Measurements from ENCODE around the gene ZNF774.
"Not testable (repeated sequence)": the region's sequence is repeated elsewhere in the genome, so short reads cannot be mapped to it uniquely, and the experiment has no call there.

Gene ZNF774

DNA sequence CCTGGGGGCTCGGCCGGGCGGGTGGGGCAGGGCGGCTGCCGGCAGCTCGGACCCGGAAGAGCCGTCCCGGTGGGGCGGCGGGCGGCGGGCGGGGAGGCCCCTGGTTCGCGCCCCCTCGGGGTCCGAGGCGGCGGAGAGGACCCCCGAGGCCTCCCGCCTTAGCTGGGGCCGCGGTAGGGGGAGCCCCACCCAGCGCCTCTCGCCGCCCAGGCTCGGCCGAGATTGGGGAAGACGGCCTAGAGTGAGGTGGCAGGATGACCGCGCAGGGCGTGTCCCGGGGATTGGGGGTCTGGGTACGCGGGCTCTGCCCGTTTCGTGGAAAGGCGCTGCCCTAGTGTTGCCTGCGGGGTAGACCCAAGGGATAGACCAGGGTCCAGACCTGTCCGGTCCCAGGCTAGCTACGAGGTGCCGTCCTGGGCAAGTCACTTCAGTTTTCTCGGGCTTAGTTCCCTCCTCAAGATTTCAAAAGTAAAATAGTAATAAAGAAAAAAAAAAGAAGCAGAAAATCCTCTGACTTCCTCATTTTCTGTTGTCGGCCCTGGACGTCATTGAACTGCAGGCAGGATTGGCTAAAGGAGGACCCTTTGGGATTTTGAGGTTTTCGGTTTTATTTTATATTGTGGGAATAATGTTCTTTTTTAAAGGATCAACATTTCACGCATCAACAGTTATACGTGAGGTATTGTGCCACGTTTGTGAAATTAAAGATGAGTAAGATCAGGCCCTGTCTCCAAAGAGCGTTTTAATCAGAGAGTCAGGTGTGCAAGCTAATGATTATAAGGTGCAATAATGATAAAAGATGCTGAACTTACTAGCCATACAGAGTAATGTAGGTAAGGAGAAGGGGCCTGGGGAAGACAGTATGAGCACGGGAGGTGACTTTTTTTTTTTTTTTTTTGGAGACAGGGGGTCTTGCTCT lies 36.6 kb downstream of the ZNF774 start:
- DNase-seq (ENCODE audit: low read depth): no peak

- DNase-seq (ENCODE audit: low read depth): no peak
Observed at GRCh38 chr15:90389513-90389912, 37.4 kb downstream of the ZNF774 start.

GRCh38 chr15:90393040-90393439 lies 41.0 kb downstream of the ZNF774 start:
- no peak for DNase-seq (ENCODE audit: low read depth)

DNA sequence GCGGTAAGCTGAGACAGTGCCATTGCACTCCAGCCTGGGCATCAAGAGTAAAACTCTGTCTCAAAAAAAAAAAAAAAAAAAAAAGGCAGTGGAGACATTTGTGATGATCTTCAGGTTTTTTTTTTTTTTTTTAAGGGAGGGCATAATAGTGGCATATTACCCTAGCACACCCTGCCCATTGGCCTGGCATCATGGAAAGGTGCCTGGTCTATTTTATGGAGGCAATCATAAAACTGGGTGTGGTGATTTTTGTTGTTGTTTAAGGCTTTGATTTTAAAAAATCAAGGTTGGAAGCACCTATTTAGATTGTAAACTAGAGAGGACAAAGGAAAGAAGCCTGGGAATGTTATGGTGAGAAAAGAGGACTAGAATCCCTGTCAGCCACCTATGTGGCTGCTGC lies 42.0 kb downstream of the ZNF774 start:
- DNase-seq (ENCODE audit: low read depth): no peak

- DNase-seq (ENCODE audit: low read depth): no peak
Observed at GRCh38 chr15:90394748-90395442, 42.8 kb downstream of the ZNF774 start.

GRCh38 chr15:90396321-90396720 lies 44.2 kb downstream of the ZNF774 start:
- no peak for DNase-seq (ENCODE audit: low read depth)

- DNase-seq (ENCODE audit: low read depth): no peak
Observed at GRCh38 chr15:90400005-90400758, 48.1 kb downstream of the ZNF774 start.

GRCh38 chr15:90400759-90401314 lies 48.8 kb downstream of the ZNF774 start:
- peak; percentile 90 for DNase-seq (ENCODE audit: low read depth)

GRCh38 chr15:90401495-90401894 lies 49.4 kb downstream of the ZNF774 start:
- DNase-seq (ENCODE audit: low read depth): no peak

- peak; percentile 65 for DNase-seq (ENCODE audit: low read depth)
Observed at GRCh38 chr15:90402223-90402622, 50.1 kb downstream of the ZNF774 start.

- DNase-seq (ENCODE audit: low read depth): no peak
Observed at GRCh38 chr15:90402767-90403166, 50.7 kb downstream of the ZNF774 start.

DNA sequence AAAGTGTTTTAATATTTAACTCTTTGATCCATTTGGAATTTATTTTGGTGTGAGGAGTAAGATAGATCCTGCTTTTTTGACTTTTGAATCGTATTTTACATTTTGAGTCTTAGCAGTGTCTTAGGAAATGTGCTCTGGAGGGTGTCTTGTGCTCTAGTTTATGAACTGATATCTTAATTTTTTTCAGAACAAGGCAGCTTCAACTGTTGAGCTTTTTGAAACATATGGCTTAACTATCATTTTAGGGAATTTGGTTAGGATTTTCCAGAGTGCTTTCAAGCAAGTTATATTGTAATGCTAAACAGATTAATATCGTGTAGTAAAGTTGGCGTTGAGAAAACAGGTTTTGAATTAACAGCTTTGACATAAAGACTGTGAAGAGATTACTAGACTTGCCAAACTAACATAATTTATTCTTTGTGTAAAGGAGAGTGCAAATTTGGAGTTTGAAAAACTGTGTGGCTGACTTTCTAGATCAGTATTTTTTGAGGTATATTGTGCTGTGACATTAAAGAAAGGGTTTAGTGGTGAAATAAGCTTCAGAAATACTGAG lies 53.0 kb downstream of the ZNF774 start:
- no peak for DNase-seq (ENCODE audit: low read depth)

GRCh38 chr15:90407336-90407735 lies 55.3 kb downstream of the ZNF774 start:
- DNase-seq (ENCODE audit: low read depth): no peak

DNA sequence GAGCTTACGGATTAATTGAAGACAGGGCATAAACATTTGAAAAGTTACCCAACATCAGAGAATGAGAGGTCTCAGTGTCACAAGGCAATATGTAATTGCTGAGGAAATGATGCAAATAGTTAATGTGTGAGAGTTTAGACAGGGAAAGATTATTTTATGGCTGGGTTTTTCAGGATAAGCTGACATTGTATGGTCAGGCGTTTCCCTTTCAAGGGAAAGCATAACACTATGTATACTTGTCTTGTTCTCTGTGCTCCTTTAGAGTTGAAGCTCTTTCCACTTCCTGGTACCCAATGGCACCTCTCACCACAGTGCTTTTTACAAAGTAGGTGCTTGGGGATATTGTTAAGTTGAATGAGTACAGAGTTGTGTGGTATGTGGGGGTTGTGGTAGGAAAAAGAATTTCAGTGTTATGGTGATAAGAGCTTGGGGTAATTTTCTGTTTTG lies 55.8 kb downstream of the ZNF774 start:
- no peak for DNase-seq (ENCODE audit: low read depth)

DNA sequence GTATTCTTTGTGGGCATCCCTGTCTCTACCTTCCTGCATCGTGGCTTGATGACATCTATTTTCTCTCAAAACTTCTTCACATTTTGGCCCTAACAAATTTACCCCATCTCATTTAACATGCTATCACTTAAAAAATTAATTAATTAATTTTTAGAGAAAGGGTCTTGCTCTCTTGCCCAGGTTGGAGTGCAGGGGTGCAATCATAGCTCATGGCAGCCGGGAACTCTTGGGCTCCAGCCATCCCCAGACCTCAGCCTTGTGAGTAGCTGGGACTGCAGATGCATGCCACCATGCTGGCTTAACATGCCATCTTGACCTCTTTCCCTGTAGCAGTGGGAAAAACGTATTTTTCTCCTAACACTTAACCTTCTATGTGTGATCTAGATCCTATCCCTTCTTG lies 56.6 kb downstream of the ZNF774 start:
- no peak for DNase-seq (ENCODE audit: low read depth)

- DNase-seq (ENCODE audit: low read depth): not testable (repeated sequence)
Observed at GRCh38 chr15:90409587-90409986, 57.5 kb downstream of the ZNF774 start.

DNA sequence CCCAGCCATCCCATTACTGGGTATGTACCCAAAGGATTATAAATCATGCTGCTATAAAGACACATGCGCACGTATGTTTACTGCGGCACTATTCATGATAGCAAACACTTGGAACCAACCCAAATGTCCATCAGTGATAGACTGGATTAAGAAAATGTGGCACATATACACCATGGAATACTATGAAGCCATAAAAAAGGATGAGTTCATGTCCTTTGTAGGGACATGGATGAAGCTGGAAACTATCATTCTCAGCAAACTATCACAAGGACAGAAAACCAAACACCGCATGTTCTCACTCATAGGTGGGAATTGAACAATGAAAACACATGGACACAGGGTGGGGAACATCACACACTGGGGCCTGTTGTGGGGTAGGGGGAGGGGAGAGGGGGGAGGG lies 58.2 kb downstream of the ZNF774 start:
- not testable (repeated sequence) for DNase-seq (ENCODE audit: low read depth)

DNA sequence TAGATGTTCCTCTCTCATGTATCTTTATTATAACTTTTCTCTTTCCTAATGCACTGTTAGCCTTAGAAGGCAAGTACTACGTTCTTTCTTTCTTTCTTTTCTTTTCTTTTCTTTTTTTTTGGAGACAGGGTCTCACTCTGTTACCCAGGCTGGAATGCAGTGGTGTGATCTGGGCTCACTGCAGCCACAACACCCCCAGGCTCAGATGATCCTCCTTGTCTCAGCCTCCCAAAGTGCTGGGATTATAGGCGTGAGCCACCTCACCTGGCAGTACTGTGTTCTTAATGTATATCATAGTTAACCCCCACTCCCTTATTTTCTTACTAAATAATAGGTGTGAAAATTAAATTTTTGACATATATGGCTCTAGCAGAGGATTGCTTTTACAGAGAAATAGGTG lies 59.1 kb downstream of the ZNF774 start:
- no peak for DNase-seq (ENCODE audit: low read depth)

Measured in GM04504 (cell line).